ENCODE results near the gene MEAK7. TPM values are rescaled to one million over a fixed set of nuclear protein-coding genes. Genes with fewer than 3 reads are reported as not detected.

The MEAK7 gene
- total and polyA plus RNA-seq, 3 donors from 2014 or later, result 11.2 to 20.0 (median 14.3) TPM

GRCh38 chr16:84534815-84535214 lies 30.4 kb upstream of the MEAK7 start:
- no peak overlapping the region for H3K27ac ChIP-seq
- H3K4me1 ChIP-seq, result peaks cover 15% of the 10 kb centered on the region
- no peaks in the 10 kb centered on the region for H3K27me3 ChIP-seq
- TF ChIP-seq POLR2A (IDR thresholded peaks at IDR 0.05), result no peak
- TF ChIP-seq CTCF (IDR thresholded peaks at IDR 0.05), result no peak
- no peaks in the 10 kb centered on the region for H3K9me3 ChIP-seq
- intact Hi-C loops (cut with DNase I; ENCODE audit: low total_unique reads), result no loop called here
- no peak overlapping the region for H3K4me3 ChIP-seq
- 88 to 93% methylated on average over 5 of the region's 5 CpGs for WGBS, 2 donors
- no peaks in the 10 kb centered on the region for H3K36me3 ChIP-seq (ENCODE audit: low read depth, missing control alignments)
- DNase-seq, result no peak

- peak; percentile 38 for DNase-seq
- no peaks in the 10 kb centered on the region for H3K9me3 ChIP-seq
- peak overlapping the region in 1 of 2 donors; percentile 60 for H3K27ac ChIP-seq
- peaks cover 18% of the 10 kb centered on the region for H3K4me1 ChIP-seq
- H3K36me3 ChIP-seq (ENCODE audit: low read depth, missing control alignments), result no peaks in the 10 kb centered on the region
- intact Hi-C loops (cut with DNase I; ENCODE audit: low total_unique reads), result no loop called here
- 66 to 75% methylated on average over 11 of the region's 11 CpGs for WGBS, 2 donors
- TF ChIP-seq CTCF (IDR thresholded peaks at IDR 0.05) (no peak), POLR2A (IDR thresholded peaks at IDR 0.05) (no peak)
- no peaks in the 10 kb centered on the region for H3K27me3 ChIP-seq
- no peak overlapping the region for H3K4me3 ChIP-seq
These were observed 28.5 kb upstream of the MEAK7 start for GRCh38 chr16:84532855-84533486.

- 21 to 34% methylated on average over 10 of the region's 10 CpGs for WGBS, 2 donors
- Histone ChIP-seq H3K4me3 (no peak overlapping the region), H3K9me3 (no peaks in the 10 kb centered on the region), H3K4me1 (peaks cover 24% of the 10 kb centered on the region), H3K27me3 (no peaks in the 10 kb centered on the region), H3K27ac (peak overlapping the region in 1 of 2 donors; percentile 60), H3K36me3 (ENCODE audit: low read depth, missing control alignments) (no peaks in the 10 kb centered on the region)
- peak; percentile 72 for DNase-seq
- intact Hi-C loops (cut with DNase I; ENCODE audit: low total_unique reads), result no loop called here
- TF ChIP-seq POLR2A (IDR thresholded peaks at IDR 0.05) (no peak), CTCF (IDR thresholded peaks at IDR 0.05) (no peak)
These were observed 27.8 kb upstream of the MEAK7 start for GRCh38 chr16:84532291-84532724.

GRCh38 chr16:84531671-84532111 lies 27.2 kb upstream of the MEAK7 start:
- peaks cover 30% of the 10 kb centered on the region for H3K4me1 ChIP-seq
- H3K27me3 ChIP-seq, result no peaks in the 10 kb centered on the region
- H3K27ac ChIP-seq, result no peak overlapping the region
- H3K9me3 ChIP-seq, result no peaks in the 10 kb centered on the region
- DNase-seq, result no peak
- no peak for TF ChIP-seq POLR2A (IDR thresholded peaks at IDR 0.05)
- TF ChIP-seq CTCF (IDR thresholded peaks at IDR 0.05), result no peak
- no peaks in the 10 kb centered on the region for H3K36me3 ChIP-seq (ENCODE audit: low read depth, missing control alignments)
- 58 to 60% methylated on average over 8 to 9 of the region's 9 CpGs for WGBS, 2 donors
- intact Hi-C loops (cut with DNase I; ENCODE audit: low total_unique reads), result no loop called here
- no peak overlapping the region for H3K4me3 ChIP-seq

- no peak overlapping the region for H3K27ac ChIP-seq
- H3K27me3 ChIP-seq, result no peaks in the 10 kb centered on the region
- intact Hi-C loops (cut with DNase I; ENCODE audit: low total_unique reads), result no loop called here
- DNase-seq, result no peak
- H3K9me3 ChIP-seq, result no peaks in the 10 kb centered on the region
- H3K4me3 ChIP-seq, result no peak overlapping the region
- TF ChIP-seq POLR2A (IDR thresholded peaks at IDR 0.05), result no peak
- no peak for TF ChIP-seq CTCF (IDR thresholded peaks at IDR 0.05)
- peaks cover 34% of the 10 kb centered on the region for H3K4me1 ChIP-seq
- 95 to 97% methylated on average over 4 to 5 of the region's 5 CpGs for WGBS, 2 donors
- no peaks in the 10 kb centered on the region for H3K36me3 ChIP-seq (ENCODE audit: low read depth, missing control alignments)
These were observed 26.1 kb upstream of the MEAK7 start for GRCh38 chr16:84530590-84530989.

All from testis (tissue), 3 donors.